DMS153 (cell line): ENCODE results near the gene SPAG6.

Experiments
- DNase-seq: peaks from one replicate; lab custom pipeline; 2025; lab: John Stamatoyannopoulos, UW

Gene SPAG6

DNA sequence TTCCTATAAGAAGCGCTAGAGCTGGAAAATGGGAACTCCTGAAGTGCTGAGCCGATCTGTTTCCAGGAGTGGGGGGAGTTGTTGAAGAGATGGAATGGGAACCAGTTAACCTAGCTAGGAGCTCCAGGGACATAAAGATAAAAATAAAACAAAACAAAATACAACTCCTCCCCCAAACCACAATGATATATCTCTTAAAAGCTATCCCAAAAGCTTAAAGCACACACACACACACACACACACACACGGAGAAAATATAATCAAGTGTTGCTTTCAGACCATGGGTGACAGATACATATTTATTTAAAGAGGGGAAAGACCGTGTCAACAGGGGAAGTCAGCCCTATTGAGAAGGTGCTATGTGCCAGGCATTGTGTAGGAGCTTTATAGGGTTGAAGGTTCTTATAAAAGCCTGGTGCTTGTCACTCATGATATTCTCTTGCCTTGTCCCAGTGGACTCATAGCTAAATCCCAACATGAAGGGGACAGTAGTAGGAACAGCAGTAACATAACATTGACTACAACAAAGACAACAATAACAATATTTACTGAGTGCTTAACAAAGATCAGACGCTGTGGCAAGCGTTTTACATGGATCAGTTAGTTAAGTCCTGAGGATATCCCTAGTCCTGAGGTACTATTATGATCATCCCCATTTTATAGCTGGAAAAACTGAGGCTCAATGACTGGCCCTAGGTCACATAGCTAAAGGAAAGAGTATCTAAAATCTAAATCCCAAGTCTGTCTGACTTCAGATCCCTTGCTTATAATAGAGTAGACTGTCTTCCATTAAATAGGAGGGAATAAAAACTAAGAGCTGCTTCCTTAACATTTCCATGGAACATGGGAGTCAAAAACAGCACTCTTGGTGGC is 115.5 kb downstream of the SPAG6 start:
- DNase-seq = no peak

DNA sequence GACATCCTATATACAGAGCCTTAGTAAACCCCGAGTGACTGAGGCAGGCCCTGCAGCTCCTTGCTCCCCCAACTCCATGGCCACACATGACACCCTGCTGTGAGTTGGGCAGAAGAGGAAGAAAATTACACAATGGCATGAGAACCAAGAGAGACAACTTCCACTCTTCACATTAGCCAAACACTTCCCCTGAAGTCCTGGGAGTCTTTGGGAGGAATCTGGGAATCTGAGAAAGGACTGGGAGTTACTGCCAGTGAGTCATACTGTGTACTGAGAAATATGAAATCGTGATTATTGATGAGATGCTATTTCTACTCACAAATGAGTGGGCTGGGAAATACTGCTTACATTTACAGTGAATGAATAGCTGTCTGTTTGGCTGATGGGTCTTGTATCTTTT is 116.6 kb downstream of the SPAG6 start:
- DNase-seq = no peak

DNA sequence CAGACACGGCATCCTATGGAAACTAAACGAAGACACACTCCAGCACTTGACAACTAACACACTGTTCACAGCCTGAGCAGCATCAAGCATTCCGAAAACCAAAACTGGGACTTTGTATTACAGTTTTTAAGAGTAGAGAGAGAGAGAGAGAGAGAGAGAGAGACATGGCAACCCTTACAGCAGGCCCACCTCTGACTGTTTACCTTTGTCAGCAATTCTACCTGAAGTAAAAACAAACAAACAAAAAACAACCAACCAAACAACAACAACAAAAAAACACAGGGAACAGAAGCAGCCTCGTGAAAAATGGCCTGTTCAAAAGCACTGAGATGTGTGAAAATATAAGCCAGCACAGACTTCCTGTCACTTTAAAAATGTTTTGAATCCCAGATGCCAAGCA is 118.0 kb downstream of the SPAG6 start:
- no peak for DNase-seq

DNA sequence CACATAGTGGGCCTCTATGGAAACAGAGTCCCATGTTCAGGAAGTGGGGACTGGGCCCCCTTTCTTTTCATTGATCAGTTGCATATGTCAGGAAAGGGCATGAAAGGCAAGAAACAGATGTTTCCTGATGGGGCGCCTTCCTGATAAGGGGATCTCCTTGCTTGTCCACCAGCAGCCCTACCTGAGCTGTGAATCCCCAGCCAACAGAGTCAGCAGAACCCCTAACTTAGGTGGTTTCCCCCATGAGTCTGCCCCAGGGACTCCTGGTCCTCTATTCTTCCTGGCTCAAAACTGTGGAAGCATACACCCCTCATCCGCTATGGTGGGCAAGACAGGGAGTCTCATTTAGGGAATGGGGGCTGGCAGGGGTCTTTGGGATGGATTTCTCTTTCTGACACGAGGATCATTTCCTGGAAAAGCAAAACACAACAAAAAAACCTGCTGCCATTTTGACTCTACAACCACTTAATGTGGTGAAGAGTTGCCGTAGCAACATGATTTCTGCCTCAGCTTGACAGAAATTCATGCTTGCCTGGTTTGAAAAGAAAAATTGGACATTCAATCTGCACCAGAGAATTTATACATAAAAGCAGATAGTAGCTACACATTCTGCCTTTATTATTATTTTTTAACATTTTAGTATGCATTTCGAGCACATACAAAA is 119.8 kb downstream of the SPAG6 start:
- DNase-seq = no peak

DNA sequence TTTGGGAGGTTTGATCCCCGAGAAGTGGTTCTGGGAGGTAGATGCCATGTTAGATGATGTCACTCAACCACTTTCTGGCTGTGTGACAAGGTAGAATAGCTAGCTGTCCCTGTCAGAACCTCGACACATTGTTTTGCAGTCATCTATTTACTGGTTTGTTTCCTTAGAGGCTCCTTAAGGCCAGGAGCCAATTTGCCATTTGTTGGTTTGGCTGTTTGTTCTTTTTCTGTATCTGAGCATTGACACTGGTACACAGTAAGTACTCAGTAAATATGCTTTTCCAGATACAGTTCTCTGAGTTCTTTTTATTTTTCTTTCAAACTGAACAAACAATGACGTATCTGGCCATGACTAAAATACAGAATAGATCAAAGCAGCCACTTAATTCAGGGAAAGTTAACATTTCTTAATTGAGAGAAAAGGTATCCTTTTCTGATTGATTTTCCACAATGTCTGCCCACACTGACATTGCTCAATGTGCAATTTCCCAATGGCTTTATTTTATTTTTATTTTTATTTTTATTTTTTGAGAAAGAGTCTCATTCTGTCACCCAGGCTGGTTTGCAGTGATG is 121.6 kb downstream of the SPAG6 start:
- DNase-seq = no peak
